Testis (tissue), 2 donors: ENCODE measurements around the gene KRTAP27-1.

Experiments
- CTCF ChIP-seq, 3 experiments: fragments of 450-650 bp in 2 of 3; fragments of 200-600 bp in 1 of 3; sonication (generic) in 1 of 3; IDR thresholded peaks; one replicate each; pipeline ENCODE4 v1.5.1; 2016 to 2019; ENCODE audit warnings: antibody characterized with exemption in 3 of 3, mild to moderate bottlenecking in 2 of 3, moderate library complexity in 1 of 3
- POLR2A ChIP-seq: fragments of 450-650 bp; IDR thresholded peaks from one replicate; pipeline ENCODE4 v1.6.1; 2017; ENCODE audit warnings: antibody characterized with exemption, mild to moderate bottlenecking, moderate library complexity

- TF ChIP-seq POLR2A (no peak), CTCF (IDR thresholded peaks at IDR 0.05) (no peak)
Measured at GRCh38 chr21:30332681-30333080, 4.8 kb downstream of the KRTAP27-1 start.
